DOHH2 (cell line): ENCODE results near the gene OR2T2.

ENCODE experiments used
- EZH2phosphoT487 ChIP-seq: fragments of 200-600 bp; sonication (generic); IDR thresholded peaks from 2 replicates; pipeline ENCODE4 v1.6.1; 2017; ENCODE audit warnings: borderline replicate concordance, mild to moderate bottlenecking, antibody characterized with exemption, low read length, moderate library complexity, mixed read lengths
- TF ChIP-seq, protein P1 (sequence below): fragments of 200-600 bp; sonication (generic); IDR thresholded peaks from one replicate; pipeline ENCODE4 v1.5.1; 2014; ENCODE audit warnings: antibody characterized with exemption, mild to moderate bottlenecking, low read depth, low read length; ENCODE audit not compliant: poor library complexity, severe bottlenecking

DNA sequence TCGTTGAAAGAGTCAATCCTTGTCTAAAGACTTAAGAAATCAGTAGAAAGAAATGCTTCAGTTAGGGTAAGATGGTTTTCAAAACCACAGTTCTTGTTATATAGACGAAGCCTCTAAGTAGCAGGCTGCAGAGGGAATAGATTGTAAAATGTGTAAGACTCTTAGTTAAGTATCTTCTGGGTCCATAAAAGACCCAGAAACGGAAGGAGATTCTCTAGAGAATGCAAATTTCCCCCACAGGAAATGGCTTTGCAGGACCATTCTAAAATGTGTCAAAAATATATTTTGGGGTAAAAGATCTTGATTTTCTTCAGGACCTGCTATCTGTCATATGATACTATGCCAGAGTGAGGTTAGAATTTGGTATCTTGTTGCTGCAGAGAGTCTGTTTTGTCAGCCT, 29.2 kb upstream of the OR2T2 start:
- TF ChIP-seq, protein P1, sequence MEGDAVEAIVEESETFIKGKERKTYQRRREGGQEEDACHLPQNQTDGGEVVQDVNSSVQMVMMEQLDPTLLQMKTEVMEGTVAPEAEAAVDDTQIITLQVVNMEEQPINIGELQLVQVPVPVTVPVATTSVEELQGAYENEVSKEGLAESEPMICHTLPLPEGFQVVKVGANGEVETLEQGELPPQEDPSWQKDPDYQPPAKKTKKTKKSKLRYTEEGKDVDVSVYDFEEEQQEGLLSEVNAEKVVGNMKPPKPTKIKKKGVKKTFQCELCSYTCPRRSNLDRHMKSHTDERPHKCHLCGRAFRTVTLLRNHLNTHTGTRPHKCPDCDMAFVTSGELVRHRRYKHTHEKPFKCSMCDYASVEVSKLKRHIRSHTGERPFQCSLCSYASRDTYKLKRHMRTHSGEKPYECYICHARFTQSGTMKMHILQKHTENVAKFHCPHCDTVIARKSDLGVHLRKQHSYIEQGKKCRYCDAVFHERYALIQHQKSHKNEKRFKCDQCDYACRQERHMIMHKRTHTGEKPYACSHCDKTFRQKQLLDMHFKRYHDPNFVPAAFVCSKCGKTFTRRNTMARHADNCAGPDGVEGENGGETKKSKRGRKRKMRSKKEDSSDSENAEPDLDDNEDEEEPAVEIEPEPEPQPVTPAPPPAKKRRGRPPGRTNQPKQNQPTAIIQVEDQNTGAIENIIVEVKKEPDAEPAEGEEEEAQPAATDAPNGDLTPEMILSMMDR, result no peak
- TF ChIP-seq EZH2phosphoT487, result no peak
